Stimulated activated CD8-positive, alpha-beta memory T cell treated with anti-CD3 and anti-CD28 coated beads, Interleukin-4, amount 100 ng/mL, for 1 hour (primary cell): ENCODE measurements around the gene PRKAG2.

Experiments
- DNase-seq, 2 donors: peaks; one replicate each; pipeline ENCODE4 v3.0.0-alpha.2; 2020; ENCODE audit warnings: low read depth in 2 of 2, low spot score in 1 of 2

PRKAG2 gene

GRCh38 chr7:151821226-151821625, 55.7 kb downstream of the PRKAG2 start:
- DNase-seq = no peak

DNA sequence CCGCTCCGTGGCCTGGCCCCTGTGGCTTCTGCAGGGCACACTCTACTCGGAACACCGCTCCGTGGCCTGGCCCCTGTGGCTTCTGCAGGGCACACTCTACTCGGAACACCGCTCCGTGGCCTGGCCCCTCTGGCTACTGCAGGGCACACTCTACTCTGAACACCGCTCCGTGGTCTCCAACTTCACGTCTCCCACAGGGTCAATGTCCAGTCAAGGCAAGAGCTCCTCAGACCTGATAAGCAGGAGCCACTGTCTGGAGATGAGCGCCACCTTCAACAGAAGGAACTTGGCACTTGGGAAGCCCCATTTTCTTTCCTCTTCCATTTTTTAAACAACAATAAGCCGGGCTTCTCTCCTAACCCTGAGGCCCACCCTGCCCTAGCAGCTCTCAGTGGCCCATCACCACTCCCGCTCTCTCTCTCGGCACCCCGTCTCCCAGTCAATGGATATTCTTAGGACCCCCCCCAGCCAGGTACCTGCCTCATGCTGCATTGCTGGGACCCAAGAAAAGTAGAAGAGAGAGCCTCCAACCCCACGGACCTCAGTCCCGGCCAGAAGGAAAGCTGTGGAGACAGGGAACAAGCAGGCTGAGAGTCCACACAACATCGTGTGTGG, 56.3 kb downstream of the PRKAG2 start:
- no peak for DNase-seq

- DNase-seq = no peak
These were observed 57.0 kb downstream of the PRKAG2 start for GRCh38 chr7:151819866-151820265.

GRCh38 chr7:151818674-151819519, 58.0 kb downstream of the PRKAG2 start:
- DNase-seq = no peak

DNA sequence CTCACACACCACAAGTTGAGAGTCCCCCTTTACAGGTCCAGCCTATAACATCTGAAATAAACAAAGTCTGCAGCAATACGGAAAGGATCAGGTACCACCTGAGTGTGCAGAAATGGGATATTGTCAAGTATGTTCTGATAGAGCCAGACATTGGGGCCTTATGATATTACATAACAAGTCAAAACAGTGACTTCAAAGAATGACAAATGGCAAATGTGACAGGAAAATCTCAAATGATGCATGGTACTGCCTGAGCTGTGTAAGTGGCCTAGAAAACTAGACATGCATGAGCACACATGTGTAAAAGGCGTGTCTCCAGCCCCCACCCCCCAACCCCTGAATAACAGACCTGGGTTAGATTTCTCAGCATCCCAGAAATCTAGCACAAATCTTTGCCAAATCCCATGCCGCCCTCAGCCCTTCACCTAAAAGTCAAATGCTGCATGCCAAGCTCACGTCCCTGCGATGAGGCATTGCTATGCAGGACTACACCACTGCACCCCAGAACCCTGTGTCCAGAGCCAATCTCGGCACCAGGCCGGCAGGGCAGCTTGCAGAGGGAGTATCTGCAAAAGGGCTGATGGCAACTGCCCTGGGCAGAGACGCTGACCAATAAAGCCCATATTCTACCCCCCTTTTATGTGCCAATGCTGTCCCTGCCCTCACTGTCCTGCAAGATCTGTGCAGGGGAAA, 58.8 kb downstream of the PRKAG2 start:
- DNase-seq = no peak

- DNase-seq = no peak
These were observed 59.6 kb downstream of the PRKAG2 start for GRCh38 chr7:151817315-151817690.

- no peak for DNase-seq
These were observed 60.2 kb downstream of the PRKAG2 start for GRCh38 chr7:151816562-151817314.

GRCh38 chr7:151815419-151815818, 61.5 kb downstream of the PRKAG2 start:
- no peak for DNase-seq

DNA sequence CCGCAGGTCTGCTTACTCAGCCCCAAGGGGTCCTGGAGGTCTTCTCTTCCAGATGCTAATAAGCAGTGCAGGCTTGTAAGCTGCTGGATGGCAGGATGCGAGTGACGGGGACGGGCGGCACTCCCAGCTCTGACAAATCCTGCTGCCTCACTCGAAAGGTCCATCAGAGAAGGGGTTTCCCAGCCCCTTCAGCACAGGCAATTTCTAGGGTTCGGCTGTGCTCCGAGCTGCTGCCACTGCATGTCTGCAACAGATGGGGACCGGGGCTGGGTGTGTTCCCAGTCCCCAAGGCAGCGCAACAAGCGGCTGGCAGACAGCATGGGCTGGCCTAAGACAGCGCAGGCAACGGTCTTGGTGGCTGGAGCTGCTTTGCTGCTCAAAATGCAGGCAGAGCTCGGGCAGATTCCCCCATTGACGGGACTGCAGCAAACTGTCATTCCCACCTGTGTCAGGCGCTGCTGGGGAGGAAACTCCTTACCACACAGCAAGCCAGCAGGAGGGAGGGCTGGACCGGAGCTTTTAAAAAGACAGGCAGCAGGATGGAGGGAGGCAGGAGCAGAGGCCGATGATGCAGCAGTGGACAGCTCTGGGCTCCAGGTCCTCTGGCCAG, 62.4 kb downstream of the PRKAG2 start:
- no peak for DNase-seq

DNA sequence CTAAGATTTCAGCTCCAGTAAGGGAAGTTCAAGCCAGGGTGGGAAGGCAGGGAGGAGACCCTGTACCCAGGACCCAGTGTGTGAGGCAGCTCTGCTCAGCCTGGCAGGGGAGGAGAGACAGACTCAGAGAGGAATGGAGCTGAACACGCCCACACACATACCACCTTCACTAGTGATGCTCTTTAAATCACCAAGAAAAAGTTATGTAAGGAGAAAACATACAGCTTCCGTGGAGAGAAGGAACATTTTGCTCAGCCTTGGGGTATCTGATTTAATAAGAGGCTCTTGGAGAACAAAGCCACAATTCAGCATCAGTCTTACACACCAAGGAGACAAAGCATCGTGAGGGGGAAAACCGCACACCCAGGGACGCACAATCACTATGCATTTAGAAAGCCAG, 62.9 kb downstream of the PRKAG2 start:
- no peak for DNase-seq

- DNase-seq = no peak
These were observed 63.5 kb downstream of the PRKAG2 start for GRCh38 chr7:151813445-151813844.

DNA sequence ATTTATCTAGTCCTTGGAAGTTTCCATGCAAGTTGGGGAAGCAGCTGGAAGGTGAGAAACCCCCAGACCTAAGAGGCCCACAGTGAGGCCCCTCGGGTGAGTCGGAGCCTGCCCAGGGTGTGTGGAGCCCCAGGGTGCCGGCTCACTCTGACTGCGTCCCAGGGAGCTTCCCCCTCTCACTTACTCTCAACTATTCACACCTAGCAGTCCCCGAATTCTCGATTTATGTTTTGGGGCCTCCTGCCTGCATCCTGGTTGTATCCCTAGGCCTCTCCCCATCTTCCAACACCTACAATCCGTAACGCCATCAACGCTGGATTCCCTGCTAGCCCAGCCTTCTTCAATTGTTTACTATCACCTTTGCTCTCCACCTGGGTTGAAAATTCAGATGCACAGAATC, 63.9 kb downstream of the PRKAG2 start:
- no peak for DNase-seq

- DNase-seq = no peak
These were observed 66.3 kb downstream of the PRKAG2 start for GRCh38 chr7:151810441-151811232.

- DNase-seq = no peak
These were observed 67.1 kb downstream of the PRKAG2 start for GRCh38 chr7:151809864-151810170.

GRCh38 chr7:151809146-151809863, 67.6 kb downstream of the PRKAG2 start:
- no peak for DNase-seq

GRCh38 chr7:151808400-151809145, 68.3 kb downstream of the PRKAG2 start:
- DNase-seq = no peak

- DNase-seq = no peak
These were observed 69.1 kb downstream of the PRKAG2 start for GRCh38 chr7:151807846-151808245.

GRCh38 chr7:151806952-151807775, 69.8 kb downstream of the PRKAG2 start:
- DNase-seq = no peak
